A673 (cell line): Measurements from ENCODE around the gene HK1. TPM values are rescaled to one million over a fixed set of nuclear protein-coding genes. Genes with fewer than 3 reads are reported as not detected.

Experiments
- BruUV-seq: library from RNA; stranded (reverse); fragments of 400-500 nt; replicated peaks from 2 replicates; lab custom pipeline; 2021; lab: Mats Ljungman, UMichigan
- CTCF ChIA-PET: fragments of 300-600 bp; sonication (Branson Sonifier 250); formaldehyde crosslinking; loops from one replicate; lab custom pipeline; 2022; ENCODE audit warnings: antibody characterized with exemption; lab: Charles Lee
- POLR2A ChIA-PET: fragments of 300-600 bp; sonication (Branson Sonifier 250); formaldehyde crosslinking; loops from one replicate; lab custom pipeline; 2022; ENCODE audit warnings: antibody characterized with exemption; ENCODE audit not compliant: low non-redundant PET; lab: Charles Lee
- DNase-seq: peaks from one replicate; pipeline ENCODE4 v3.0.0-alpha.2; 2015; ENCODE audit warnings: low spot score
- H3K27ac ChIP-seq: fragments of 200-600 bp; sonication (generic); 2 replicates; pipeline ENCODE4 v1.5.1; 2016; ENCODE audit warnings: mixed run types, low read depth, mild to moderate bottlenecking, mixed read lengths, antibody characterized with exemption, low read length; ENCODE audit not compliant: poor library complexity, severe bottlenecking
- H3K27me3 ChIP-seq: fragments of 200-600 bp; sonication (generic); replicated peaks from 2 replicates; pipeline ENCODE4 v1.6.1; 2017; ENCODE audit warnings: mixed run types, low read depth, mild to moderate bottlenecking, mixed read lengths, antibody characterized with exemption, low read length; ENCODE audit not compliant: insufficient read depth, poor library complexity
- H3K36me3 ChIP-seq: fragments of 200-600 bp; sonication (generic); 2 replicates; pipeline ENCODE4 v1.6.1; 2016; ENCODE audit warnings: mixed run types, mild to moderate bottlenecking, mixed read lengths, antibody characterized with exemption, low read length; ENCODE audit not compliant: insufficient read depth, poor library complexity, severe bottlenecking
- H3K4me1 ChIP-seq: fragments of 200-600 bp; sonication (generic); 2 replicates; pipeline ENCODE4 v1.6.1; 2017; ENCODE audit warnings: mixed run types, mild to moderate bottlenecking, mixed read lengths, antibody characterized with exemption, low read length; ENCODE audit not compliant: insufficient read depth, poor library complexity, severe bottlenecking
- H3K4me3 ChIP-seq: fragments of 200-600 bp; sonication (generic); 2 replicates; pipeline ENCODE4 v1.5.1; 2016; ENCODE audit warnings: low read depth, mixed run types, mild to moderate bottlenecking, mixed read lengths, low read length; ENCODE audit not compliant: poor library complexity, severe bottlenecking
- H3K9me3 ChIP-seq: fragments of 200-600 bp; sonication (generic); 2 replicates; pipeline ENCODE4 v1.6.1; 2016; ENCODE audit warnings: mixed run types, low read depth, mild to moderate bottlenecking, mixed read lengths, antibody characterized with exemption, low read length; ENCODE audit not compliant: poor library complexity, severe bottlenecking
- CTCF ChIP-seq: fragments of 300-800, 200-600 bp; sonication (generic); conservative IDR thresholded peaks from 2 replicates; pipeline ENCODE4 v1.5.1; 2017; ENCODE audit warnings: low read depth, mild to moderate bottlenecking, antibody characterized with exemption, low read length, moderate library complexity, mixed read lengths
- EZH2 ChIP-seq: fragments of 200-600 bp; sonication (generic); IDR thresholded peaks from 2 replicates; pipeline ENCODE4 v1.6.1; 2017; ENCODE audit warnings: borderline replicate concordance, low read depth, mild to moderate bottlenecking, mixed read lengths, antibody characterized with exemption, low read length; ENCODE audit not compliant: poor library complexity, severe bottlenecking
- intact Hi-C: fragments of 100-400 bp; cut with micrococcal nuclease; formaldehyde crosslinking; loops from one replicate; pipeline ENCODE4 v1.10.0; 2022; ENCODE audit not compliant: unreplicated experiment
- total RNA-seq: library from RNA; stranded (reverse); gene quantifications from 2 replicates; pipeline ENCODE4 v1.2.3, GENCODE V29; 2021

Gene HK1
- total RNA-seq, 1 experiment from 2014 or later, result 107 TPM

DNA sequence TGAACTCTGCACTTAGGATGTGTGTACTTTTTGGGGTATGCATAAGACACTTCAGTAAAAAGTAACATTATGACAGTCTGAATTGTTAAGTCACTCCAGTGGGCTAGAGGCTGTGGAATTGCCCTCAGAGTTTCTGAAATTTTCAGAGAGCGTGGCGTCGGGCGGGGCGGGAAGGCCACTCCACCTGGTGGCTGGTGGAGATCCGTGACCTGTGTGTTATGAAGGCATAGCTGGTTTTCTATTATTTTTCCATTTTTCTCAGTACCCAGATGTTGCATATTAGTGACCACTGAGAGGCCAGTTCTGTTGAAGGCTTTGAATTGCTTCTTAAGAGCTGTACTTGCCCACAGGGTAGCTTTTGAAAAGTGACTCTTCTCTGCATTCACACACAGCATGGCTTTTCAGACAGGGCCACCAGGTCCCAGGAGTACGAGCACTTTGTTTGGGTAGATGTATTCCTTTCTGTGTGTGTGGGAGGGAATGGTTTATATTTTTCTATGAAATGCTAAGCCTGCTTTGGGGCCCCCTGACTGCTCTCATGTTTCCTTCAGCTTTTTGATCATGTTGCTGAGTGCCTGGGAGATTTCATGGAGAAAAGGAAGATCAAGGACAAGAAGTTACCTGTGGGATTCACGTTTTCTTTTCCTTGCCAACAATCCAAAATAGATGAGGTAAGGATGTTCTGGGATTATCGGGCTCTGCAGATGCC, 86.1 kb downstream of the HK1 start:
- no TSS peak for BruUV-seq

DNA sequence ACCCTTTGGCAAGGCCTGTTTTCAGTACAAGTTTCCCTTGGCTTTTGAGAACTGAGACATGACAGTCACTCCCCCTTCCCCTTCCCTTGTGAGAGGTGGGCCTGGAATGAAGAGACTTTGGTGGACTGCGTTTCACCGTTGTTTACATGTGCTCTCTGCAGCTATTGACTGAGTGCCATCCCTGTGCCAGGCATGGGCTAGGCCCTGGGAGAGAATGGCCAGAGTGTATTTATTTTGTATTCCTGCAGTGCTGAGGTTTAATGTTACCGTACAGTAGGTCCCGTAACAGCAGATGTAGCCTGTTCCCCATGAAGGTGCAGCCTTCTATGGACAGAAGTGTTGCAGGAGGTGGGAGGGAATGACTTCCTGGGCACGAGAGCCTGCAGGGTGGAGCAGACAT, 88.4 kb downstream of the HK1 start:
- CTCF ChIA-PET, result no interaction called here
- H3K36me3 ChIP-seq, result peaks cover 16% of the 10 kb centered on the region
- H3K4me1 ChIP-seq, result no peaks in the 10 kb centered on the region
- POLR2A ChIA-PET, result no interaction called here
- DNase-seq, result no peak
- H3K27me3 ChIP-seq, result no peaks in the 10 kb centered on the region
- H3K4me3 ChIP-seq, result no peak overlapping the region
- H3K9me3 ChIP-seq, result no peaks in the 10 kb centered on the region
- TF ChIP-seq EZH2, result no peak
- TF ChIP-seq CTCF, result no peak
- intact Hi-C loops, result no loop called here
- no peak overlapping the region for H3K27ac ChIP-seq
- no TSS peak for BruUV-seq

More for the DNA sequence above, 86.1 kb downstream of the HK1 start:
- ChIA-PET POLR2A (no interaction called here), CTCF (no interaction called here)
- no peak overlapping the region for H3K4me3 ChIP-seq
- peaks cover 14% of the 10 kb centered on the region for H3K36me3 ChIP-seq
- DNase-seq, result no peak
- intact Hi-C loops, result no loop called here
- H3K27ac ChIP-seq, result no peak overlapping the region
- TF ChIP-seq EZH2, result no peak
- TF ChIP-seq CTCF, result no peak
- H3K9me3 ChIP-seq, result no peaks in the 10 kb centered on the region
- no peaks in the 10 kb centered on the region for H3K27me3 ChIP-seq
- H3K4me1 ChIP-seq, result no peaks in the 10 kb centered on the region

DNA sequence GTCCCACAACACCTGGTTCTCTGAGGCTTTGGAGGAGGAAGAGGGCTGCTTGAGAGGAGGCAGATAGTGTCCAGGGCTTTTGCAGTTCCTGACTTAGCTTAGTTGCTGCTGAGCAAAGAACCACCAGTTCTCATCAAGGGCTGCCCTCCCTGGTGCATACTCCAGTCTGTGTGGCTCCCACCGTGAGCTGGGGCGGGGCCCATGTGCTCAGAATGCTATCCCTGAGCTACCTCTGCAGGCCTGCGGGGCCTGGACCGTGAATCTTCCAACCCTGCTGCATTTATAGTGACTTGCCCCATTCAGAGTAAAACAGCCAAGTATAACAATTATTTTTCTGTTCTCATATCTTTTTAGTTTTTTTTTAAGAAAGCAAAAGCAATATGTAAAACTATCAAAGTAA, 89.2 kb downstream of the HK1 start:
- Histone ChIP-seq H3K36me3 (peaks cover 16% of the 10 kb centered on the region), H3K27ac (no peak overlapping the region), H3K4me1 (no peaks in the 10 kb centered on the region), H3K27me3 (no peaks in the 10 kb centered on the region), H3K9me3 (no peaks in the 10 kb centered on the region), H3K4me3 (no peak overlapping the region)
- intact Hi-C loops, result no loop called here
- BruUV-seq, result no TSS peak
- ChIA-PET POLR2A (no interaction called here), CTCF (no interaction called here)
- DNase-seq, result no peak
- TF ChIP-seq CTCF, result no peak
- TF ChIP-seq EZH2, result no peak
